GM12872 (cell line): ENCODE data around the gene TEX14.

Source experiments
- CTCF ChIP-seq: IDR thresholded peaks from 3 replicates; pipeline ENCODE4 v1.5.1; 2011; ENCODE audit warnings: low read depth, mild to moderate bottlenecking, low read length, moderate library complexity; ENCODE audit not compliant: insufficient read depth

TEX14 gene

GRCh38 chr17:58722696-58723095, 30.9 kb upstream of the TEX14 start:
- TF ChIP-seq CTCF = no peak

- no peak for TF ChIP-seq CTCF
Measured at GRCh38 chr17:58722274-58722673, 30.4 kb upstream of the TEX14 start.

- TF ChIP-seq CTCF = peak; percentile 57
Measured at GRCh38 chr17:58710948-58711552, 19.2 kb upstream of the TEX14 start.

DNA sequence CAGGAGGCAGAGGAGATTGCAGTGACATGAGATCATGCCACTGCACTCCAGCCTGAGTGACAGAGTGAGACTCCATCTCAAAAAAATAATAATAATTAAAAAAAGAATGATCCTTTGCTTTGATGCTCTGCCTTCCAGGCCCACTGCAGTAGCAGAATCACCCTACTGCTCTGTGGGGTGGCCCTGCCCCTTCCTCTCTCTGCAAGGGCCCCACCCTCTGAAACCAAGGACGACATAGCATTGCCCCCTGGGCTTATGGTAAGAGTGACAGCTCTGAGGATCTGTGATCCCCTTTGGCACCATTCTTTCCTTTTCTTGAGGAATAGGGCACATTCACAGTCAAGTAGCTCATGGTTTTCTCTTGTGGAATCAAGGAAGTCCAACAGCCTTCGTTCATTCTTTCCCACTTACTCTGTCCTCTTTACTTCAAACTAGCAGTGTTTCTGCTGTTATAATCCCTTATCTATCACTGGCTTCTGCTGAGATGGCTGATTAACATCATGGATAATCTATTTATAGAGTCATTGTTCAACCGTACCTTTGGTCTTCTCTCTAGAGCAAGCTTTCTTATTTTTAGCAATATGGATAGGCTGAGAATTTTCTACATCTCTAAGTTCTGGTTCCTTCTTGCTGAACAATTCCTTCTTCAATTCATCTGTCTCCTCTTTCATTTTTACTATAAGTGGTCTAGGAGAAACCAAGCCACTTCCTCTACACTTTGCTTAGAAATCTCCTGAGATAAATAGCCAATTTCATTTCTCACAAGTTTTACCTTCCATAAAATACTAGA, 14.7 kb upstream of the TEX14 start:
- TF ChIP-seq CTCF = no peak

DNA sequence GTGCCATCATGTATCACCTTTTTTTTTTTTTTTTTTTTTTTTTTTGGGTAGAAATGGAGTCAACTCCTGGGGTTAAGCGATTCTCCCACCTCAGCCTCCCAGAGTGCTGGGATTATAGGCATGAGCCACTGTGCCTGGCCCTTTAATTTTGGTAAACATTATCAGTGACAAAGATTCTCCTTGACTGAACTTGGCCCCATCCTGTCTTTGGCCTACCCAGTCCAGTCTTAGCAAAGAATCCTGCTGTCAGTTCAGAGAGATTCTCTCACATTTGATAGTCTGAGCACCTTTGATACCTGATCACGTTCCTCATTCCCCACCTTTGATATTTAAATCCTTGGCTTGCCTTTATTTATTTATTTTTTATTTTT, 12.1 kb upstream of the TEX14 start:
- no peak for TF ChIP-seq CTCF

GRCh38 chr17:58703137-58703915, 11.5 kb upstream of the TEX14 start:
- no peak for TF ChIP-seq CTCF

DNA sequence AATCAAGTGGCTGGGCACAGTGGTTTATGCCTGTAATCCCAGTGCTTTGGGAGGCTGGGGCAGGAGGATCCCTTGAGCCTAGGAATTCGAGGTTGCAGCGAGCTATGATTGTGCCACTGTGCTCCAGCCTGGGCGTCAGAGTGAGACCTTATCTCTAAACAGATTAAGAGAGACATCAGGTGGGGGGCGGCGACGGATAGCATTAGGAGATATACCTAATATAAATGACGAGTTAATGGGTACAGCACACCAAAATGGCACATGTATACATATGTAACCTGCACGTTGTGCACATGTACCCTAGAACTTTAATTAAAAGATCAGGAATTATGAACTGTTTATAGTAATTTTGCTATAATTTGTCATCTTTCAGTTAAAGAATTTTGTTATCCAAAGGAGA, 10.9 kb upstream of the TEX14 start:
- no peak for TF ChIP-seq CTCF
